ENCODE measurements around the gene KRT25.
A peak's percentile ranks its signal among the peaks of the same experiment; 100 is the strongest.

The KRT25 gene, protein sequence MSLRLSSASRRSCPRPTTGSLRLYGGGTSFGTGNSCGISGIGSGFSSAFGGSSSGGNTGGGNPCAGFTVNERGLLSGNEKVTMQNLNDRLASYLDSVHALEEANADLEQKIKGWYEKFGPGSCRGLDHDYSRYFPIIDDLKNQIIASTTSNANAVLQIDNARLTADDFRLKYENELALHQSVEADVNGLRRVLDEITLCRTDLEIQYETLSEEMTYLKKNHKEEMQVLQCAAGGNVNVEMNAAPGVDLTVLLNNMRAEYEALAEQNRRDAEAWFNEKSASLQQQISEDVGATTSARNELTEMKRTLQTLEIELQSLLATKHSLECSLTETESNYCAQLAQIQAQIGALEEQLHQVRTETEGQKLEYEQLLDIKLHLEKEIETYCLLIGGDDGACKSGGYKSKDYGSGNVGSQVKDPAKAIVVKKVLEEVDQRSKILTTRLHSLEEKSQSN

DNA sequence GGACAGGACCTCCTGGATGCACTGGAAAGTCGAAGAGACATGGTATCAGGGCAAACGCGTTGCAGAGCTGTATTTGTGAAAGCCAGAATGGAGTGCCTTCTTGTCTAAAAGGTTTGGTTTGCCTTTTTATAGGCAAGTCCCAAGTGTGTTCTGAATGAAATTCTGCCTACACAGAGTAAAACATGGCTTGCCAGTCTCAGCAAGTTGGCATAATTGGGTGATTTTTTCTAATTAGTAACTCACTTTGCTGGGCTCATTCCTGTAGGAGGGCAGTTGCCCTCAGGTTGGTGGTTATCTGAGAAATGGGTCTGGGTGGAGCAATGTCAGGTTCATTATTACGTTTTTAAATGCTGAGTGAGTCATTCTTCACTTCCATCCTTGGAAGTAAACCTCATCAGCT, at the start of gene KRT25:
Gene KRT25 (minus strand): TSS at position 101 of the 400 bp plus-strand sequence. CDS start 60 bp downstream, at position 41.
- no peak for DNase-seq (ENCODE audit: low read depth in 2 of 2)

DNA sequence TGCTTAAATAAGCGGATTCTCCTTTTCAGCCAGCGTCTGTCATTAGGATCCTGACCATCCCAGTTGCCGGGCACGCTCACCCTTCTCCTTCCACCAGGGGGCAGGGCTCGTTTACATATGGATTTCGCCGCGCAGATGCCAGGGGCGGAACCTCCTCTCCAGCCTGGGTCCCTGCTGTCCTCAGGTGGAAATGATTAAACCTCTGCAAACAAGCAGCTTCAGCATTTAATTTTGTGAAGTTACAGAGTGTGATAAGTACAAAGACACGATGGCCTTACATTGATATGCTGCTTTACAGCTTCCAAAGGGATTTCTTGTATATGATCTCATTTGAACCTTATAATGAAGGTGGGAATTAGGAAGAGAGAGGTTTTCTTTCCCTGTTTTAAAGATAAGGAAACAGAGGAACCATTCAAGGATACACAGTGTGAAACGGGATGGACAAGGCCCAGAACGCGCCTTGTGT, 48.5 kb upstream of the KRT25 start:
- peak; percentile 64 to 79 for DNase-seq (ENCODE audit: low read depth in 2 of 2)

DNA sequence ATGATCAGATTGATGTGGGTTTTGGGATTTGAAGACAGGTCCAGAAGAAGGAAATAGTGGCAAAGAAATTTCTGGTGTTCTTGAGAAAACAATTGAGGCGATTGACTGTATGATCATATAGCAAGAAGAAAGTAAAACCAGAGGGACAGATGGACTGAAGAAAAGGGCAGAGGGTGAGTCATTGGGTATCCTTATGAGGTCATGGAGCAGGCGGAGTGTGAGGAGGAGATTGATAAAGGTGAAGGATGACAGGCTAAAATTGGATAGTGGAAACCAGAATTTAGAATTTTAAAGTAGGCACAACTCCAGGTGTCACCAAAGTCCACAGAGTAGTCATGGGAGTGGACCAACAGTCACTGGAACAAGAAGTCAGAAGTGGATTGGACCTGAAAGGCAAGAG, 46.0 kb upstream of the KRT25 start:
- no peak for DNase-seq (ENCODE audit: low read depth in 2 of 2)

DNA sequence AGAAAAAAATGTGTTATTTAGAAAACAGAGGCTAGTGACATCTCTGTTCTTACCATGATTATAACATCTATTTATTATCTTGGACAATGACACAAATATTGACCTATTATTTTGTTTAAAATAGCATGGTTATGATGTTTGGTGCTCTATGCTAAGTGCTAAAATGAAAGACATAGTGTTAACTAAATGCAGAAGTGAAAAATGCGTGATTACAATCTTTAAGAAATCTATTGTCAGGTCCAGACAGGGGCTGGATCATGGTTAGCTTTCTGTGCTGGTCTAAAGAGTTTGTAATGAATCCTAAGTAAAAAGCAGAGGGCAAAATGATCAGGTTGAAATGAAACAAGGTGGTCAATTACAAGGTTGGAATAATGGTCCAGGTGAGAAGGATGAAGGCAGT, 45.2 kb upstream of the KRT25 start:
- DNase-seq (ENCODE audit: low read depth in 2 of 2) = no peak

DNA sequence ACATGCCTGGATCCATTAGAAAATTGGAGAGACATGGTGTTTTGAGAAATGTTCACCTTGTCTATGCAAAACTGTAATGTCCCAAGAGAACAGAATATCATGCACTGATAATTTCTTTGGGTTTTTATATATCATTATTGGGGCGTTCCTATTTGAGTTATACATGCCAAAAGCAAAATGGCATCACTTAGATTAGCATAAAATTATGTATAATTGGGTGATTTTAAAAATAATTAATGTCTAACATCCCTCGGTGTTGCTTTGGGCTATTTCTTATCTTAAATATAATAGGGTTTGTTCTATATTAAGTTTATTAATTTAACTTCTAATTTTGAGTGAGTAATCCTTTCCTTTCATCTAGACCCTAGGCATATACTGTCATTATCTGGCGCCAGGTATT, 44.7 kb upstream of the KRT25 start, which contains the start of gene KRT28:
Gene KRT28 (minus strand): TSS at position 101 of the 400 bp plus-strand sequence. CDS start 66 bp downstream, at position 35.
- DNase-seq (ENCODE audit: low read depth in 2 of 2) = no peak

DNA sequence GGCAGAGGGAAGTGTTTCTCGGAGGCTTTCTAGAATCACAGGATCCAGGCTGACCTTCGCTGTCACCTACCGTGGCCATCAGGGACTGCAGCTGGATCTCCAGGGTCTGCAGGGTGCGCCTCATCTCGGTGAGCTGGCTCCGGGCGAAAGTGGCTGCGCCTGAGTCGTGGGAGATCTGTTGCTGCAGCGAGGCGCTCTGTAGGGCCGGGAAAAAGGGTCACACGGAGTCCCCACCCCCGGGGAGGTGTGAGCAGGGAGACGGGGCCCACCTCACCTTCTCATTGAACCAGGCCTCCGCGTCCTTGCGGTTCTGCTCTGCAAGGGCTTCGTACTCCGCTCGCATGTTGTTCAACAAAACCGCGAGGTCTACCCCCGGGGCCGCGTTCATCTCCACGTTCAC, 41.7 kb upstream of the KRT25 start:
- no peak for DNase-seq (ENCODE audit: low read depth in 2 of 2)

DNA sequence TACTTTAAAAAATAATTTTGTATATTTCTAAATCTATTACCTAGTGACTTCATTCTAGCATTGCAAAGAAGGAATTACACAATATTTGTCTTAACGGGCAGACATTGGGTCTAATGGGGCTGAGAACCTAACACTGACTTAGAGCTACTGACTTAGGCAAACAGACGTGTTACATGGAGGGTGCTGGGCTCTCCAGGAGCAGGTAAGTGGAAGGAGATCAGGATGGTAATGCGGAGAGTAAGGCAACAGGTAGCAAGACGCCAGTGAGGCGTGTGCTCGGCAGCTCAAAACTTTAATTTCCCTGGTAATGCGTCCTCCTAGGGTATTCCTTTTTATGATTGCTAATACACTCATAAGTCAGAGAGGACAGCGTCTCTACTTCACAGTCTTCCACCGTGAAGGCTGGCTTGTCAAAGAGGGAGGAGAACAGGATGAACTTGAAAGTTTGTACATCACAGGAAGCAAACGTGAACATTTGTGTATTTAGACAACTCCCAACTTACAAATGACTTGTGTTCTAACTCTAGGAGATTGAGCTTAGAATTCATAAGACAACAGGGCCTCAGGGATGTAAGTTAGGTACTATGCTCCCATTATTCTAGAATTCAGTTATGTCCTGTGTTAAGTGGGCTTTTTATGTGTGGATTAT, 40.0 kb upstream of the KRT25 start:
- DNase-seq (ENCODE audit: low read depth in 2 of 2) = no peak

DNA sequence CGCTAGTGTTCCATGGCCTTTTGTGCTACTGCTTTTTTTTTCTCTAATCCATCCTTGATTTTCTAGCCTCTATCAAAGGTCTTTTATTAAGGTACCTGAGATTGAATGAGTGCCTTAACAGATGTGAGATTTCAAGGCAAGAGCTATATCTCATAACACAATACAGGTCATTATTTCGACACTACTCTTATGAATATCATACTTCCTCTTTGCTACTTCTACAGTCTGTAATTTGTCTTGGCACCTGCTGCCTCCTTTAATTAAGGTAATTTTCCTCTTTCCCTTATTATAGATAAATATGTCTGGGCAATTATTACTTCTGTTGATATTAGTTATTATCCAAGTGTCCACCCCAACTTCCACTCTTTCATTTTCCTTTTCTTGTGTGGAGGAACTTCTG, 39.3 kb upstream of the KRT25 start:
- no peak for DNase-seq (ENCODE audit: low read depth in 2 of 2)

DNA sequence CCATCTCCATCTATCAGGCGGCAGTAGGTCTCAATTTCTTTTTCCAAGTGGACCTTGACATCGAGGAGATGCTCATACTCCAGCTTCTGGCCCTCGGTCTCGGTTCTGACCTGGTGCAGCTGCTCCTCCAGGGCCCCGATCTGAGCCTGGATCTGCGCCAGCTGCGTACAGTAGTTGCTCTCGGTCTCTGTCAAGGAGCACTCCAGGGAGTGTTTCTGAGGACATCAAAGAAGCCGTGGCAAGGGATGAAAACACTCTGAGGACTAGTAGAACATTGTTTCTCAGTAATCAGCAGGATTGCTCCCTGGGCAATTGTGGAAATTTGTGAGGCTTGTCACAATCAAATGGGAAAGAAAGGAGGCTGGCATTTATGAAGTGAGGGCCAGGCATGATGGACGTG, 38.7 kb upstream of the KRT25 start:
- no peak for DNase-seq (ENCODE audit: low read depth in 2 of 2)

DNA sequence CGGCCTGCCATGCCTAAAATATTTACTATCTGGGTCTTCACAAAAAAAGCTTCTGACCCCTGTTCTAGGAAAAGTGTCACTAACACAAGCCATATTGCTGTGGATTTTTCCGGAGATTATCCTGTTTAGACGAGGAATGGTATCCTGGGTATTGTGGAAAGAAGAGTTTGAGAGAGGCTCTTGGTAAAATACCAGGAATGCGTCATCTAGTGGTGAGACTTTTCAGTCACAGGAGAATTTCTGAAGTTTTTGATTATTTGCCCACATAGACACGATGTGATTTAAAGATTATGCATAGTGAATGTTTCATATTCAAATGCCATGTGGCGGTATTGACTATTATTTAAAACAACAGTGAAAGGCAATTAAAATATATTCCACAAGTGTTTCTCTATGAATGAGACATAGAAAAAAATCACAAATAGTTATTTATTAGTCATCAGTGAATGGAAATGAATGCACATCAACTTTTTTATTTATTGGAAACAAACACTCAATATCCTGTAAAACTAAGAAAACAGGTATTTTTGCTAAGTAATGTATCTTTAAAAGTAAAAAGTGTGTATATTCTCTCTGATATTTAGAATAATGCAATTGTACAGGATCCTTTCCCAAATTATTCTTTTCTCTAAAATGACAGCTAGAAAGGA, 36.8 kb upstream of the KRT25 start:
- no peak for DNase-seq (ENCODE audit: low read depth in 2 of 2)

DNA sequence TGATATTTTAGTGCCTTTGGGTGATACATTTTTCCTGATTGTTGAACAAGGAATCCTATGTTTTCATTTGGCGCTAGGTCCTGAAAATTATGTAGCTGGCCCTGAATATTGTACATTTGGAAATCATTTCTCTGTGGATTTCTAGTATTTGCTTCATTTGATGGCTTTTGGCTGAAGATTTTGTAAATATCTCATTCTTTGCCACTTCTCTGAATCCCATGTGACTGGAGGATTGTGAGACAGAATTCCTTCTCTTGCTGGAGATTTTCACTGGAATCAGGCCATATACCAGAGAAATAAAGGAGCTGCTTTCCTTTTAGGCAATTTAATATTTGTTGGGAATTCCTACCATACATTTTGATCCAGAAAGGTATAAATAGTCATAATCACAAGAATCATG, 36.0 kb upstream of the KRT25 start:
- DNase-seq (ENCODE audit: low read depth in 2 of 2) = no peak

DNA sequence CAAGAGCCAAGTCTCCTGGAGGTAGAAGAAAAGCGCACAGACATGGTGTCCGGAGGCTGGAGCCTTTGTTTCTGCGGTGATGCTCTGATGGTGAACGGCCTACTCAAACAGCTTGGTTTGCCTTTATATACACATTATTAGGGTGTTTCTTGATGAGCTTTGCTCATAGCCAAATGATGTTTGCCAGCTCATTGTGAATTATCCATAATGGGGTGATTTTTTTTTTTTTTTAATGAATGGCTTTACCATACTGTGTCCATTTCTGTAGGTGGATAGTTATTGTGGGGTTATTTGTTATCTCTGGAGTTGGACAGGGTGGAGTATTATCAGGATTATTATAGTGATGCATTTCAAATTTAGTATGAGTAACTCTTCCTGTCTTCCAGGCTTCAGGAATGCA, 27.3 kb upstream of the KRT25 start, which contains the start of gene KRT27:
Gene KRT27 (minus strand): TSS at position 101 of the 400 bp plus-strand sequence. CDS start 57 bp downstream, at position 44.
- no peak for DNase-seq (ENCODE audit: low read depth in 2 of 2)

DNA sequence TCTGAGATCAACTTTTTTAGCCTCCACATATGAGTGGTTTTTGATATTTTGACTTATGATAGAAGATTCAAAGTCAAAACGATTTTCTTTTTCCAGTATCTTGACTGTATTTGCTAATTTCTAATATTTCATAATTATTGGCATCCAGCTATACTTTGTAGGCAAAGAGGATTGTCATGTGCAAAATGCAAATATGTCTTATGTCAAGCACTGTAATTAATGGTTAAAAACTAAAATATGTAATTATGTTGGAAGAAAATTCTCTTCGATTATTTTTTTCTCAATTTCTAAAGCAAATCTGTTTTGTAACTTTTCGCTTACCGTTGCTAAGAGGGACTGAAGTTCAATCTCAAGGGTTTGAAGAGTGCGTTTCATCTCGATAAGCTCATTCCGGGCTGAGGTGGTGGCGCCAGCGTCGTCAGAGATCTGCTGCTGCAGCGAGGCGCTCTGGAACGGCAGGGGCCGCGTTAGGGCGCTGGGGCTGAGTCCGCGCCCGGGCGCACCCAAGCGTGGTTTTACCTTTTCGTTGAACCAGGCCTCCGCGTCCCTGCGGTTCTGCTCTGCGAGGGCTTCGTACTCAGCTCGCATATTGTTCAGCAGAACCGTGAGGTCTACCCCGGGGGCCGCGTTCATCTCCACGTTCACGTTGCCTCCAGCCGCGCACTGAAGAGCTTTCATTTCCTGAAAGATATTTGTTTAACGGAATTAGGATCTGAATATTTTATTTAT, 24.2 kb upstream of the KRT25 start:
- DNase-seq (ENCODE audit: low read depth in 2 of 2) = peak in 1 of 2 experiments; percentile 4

DNA sequence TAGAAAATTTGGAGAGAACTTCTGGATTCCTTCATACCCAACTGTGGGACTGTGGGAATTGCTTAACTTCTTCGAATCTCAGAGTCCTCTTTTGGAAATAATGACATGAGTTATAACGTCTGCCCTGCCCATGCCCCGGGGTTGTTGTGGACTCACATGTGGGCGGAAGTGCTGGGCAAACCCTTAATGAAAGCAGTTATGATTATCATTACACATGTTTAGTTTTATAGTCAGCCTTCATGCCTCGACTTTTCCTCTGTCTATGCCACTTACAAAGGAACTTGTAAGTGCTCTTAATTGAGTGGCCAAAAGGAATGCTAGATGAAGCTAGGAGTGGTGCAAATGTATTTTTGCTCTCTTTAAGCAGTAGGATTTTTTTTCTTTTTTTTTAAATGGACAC, 23.3 kb upstream of the KRT25 start:
- DNase-seq (ENCODE audit: low read depth in 2 of 2) = no peak

DNA sequence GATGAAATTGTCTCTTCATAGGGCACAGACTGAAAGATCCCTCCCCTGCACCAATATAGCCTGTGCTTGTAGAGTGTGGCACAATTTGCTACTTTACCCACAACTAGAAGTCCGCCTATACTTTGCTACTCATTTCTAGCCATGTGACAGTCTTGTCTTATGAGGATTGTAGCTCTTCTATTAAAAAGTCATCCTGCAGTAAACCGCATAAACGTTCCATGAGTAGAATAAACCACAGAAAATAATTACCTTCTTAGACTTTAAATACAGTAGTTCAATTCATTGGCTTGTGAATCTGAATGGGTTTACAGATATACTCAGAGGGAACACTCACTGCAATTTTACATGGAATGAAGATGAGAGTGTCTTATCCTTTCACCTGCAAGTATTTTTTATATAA, 22.8 kb upstream of the KRT25 start:
- DNase-seq (ENCODE audit: low read depth in 2 of 2) = no peak

DNA sequence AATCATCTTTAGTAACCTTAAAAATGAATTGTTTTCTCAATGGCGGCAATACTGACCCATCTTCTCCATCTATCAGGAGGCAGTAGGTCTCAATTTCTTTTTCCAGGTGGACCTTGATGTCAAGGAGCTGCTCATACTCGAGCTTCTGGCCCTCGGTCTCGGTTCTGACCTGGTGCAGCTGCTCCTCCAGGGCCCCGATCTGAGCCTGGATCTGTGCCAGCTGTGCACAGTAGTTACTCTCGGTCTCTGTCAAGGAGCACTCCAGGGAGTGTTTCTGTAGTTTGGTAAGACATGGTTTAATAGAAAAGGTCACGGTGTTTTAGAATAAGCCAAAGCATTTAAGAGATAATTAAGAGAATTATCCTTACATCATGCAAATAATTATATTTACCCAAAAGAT, 22.3 kb upstream of the KRT25 start:
- no peak for DNase-seq (ENCODE audit: low read depth in 2 of 2)

DNA sequence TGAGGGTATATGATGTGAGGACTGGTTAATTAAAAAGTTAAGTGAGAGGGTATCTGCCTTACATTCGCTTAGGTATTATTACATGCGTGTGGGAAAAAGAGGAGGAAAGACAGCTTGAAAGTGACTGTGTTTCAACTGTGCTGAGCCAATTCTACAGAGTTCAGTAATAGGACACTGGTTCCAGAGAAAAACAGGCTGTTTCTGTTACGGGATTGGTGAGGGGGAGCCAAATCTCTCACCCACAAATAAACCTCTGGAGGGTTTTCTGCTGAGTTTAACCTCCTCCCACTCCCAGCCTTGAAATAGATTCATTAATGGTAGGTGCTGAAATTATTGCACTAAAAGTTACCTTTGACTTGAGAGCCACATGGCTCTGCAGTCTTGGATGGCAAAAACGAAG, 20.8 kb upstream of the KRT25 start:
- no peak for DNase-seq (ENCODE audit: low read depth in 2 of 2)

DNA sequence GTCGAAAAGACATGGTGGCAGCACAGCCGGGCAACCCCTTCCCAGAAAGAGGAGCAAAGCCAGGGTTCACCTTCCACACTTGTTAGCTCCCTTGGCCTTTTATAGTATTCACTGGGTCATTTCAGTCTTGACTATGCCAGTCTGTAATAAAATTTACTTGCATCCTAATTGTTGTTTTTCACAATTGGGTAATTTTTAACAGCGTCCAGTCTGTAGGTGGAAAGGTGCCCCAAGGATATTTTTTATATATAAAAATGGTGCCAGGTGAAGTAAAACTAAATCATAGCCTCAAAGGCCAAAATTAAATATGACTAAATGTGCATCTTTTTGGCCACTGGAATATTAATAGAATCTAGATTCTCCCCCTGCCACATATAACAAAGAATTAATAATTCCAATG, 17.0 kb upstream of the KRT25 start, which contains the start of gene KRT26:
Gene KRT26 (minus strand): TSS at position 101 of the 400 bp plus-strand sequence. CDS start 88 bp downstream, at position 13.
- DNase-seq (ENCODE audit: low read depth in 2 of 2) = no peak

DNA sequence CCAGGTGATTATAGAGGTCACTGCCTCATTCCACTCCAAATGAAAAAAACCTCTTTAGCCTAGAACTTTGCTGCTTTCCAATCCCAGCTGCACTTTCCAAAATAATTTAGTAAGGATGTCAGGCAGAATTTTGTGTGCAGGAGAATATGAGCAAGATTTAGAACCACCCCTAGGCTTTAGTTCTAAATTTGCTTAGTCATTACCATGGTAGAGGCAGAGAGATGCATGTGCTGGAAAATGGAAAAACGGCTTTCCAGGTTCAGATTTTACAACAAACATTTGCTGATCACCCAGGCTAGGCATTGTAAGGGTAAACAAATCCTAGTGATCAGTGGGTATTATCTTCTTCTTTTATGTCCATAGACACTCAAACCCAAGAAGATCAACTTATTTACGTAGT, 10.5 kb upstream of the KRT25 start:
- DNase-seq (ENCODE audit: low read depth in 2 of 2) = no peak

DNA sequence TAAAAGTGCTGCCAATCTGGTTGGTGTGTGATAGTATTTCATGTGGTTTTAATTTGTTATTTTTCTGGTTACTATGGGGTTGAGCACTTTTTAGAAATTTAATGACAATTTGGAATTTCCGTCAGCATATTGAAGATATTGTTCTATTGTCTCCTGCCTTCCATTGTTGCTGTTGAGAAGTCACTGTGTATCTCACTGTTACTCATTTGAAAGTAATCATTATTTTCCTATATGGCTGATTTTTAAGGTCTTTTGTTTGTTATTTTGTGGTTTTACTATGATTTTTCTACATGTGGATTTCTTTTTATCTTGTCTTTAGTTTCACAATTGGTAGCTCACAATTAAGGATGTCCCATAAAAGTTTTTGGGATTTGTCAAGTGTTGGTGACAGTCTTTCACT, 8.6 kb upstream of the KRT25 start:
- no peak for DNase-seq (ENCODE audit: low read depth in 2 of 2)
